ENCODE measurements around the gene F2.
"Not testable (repeated sequence)": the region's sequence is repeated elsewhere in the genome, so short reads cannot be mapped to it uniquely, and the experiment has no call there.

F2 gene

DNA sequence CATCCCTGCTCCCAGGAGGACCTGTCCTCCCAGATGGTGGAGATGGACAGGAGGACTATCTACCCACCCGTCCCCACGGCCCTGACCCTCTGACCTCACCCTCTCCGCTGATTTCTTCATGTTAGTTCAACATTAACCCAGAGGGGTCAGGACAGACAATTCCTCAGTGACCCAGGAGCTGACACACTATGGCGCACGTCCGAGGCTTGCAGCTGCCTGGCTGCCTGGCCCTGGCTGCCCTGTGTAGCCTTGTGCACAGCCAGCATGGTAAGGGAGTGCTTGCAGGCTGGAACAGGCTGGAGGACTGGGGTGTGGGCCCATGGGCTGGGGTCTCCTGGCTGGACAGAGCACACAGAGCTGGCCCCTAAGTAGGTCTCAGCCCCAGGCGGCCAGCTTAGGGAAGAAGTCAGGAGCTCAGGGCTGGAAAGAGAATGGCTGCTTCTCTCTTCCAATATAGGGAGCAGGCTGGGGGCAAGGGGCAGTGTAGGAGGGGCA, at the start of gene F2:
Gene F2 (plus strand): TSS at position 166 of the 495 bp plus-strand sequence. CDS start 23 bp downstream, at position 189.
- no peak for DNase-seq

GRCh38 chr11:46669711-46670139, 49.3 kb upstream of the F2 start:
- no peak for DNase-seq

- DNase-seq, result not testable (repeated sequence)
Observed at GRCh38 chr11:46670521-46670920, 48.5 kb upstream of the F2 start.

GRCh38 chr11:46671958-46672315, 47.1 kb upstream of the F2 start:
- DNase-seq, result no peak

DNA sequence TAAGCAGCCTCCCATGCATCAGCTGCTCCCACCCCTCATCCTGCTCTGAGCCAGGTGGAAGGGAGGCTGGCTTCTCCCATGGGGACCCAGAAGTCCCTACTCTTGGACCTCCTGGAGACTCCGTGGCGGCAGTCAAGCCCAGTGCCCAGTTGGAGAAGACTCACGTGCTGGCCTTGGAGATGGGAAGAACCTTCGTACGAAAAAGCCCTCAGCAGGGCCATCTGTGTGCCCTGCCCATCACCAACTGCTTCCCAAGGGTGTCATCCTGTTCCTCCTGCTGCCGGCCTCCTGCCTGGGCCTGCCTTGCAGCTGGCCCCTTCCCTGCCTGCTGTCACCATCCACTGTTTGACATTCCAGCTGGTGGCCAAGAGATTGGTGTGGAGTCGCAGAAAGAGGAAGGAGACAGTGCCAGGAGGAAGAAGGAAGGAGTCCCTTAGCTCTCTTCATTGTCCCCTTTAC, 46.6 kb upstream of the F2 start:
- no peak for DNase-seq

DNA sequence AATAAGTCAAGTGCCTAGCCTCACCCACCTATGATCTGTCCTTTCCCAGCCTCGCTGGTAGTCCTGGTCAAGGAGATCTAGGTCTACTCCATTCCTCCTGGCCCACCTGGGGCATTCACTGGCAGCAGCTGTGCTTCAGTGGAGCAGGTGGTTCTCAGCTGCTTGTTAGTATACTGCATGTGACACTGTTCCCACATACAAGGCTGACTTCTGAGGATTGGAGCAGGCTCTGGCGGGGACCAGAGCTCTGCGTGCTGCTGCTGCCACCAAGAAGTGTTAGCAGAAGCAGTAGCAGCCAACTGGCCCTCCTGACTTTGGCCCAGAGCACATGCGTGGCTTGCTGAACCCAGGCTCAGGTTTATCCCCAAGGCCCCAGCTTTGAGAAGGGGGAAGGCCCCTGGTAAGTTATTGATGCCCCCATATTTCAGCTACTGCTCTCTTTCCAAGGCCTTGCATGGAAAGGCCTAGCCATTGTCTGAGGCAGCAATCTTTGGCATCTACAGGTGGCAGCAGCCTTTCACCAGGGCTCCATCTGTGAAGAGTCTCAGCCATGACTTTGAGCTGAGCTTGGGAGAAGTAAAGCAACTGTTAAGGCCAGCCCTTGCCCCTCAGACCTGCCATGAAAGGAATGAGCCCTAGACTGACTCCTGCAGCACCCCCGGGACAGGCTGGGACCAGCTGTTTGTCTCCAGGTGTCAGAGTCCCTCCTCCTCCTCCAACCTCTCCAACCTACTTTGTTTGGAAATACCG, 45.1 kb upstream of the F2 start:
- no peak for DNase-seq

DNA sequence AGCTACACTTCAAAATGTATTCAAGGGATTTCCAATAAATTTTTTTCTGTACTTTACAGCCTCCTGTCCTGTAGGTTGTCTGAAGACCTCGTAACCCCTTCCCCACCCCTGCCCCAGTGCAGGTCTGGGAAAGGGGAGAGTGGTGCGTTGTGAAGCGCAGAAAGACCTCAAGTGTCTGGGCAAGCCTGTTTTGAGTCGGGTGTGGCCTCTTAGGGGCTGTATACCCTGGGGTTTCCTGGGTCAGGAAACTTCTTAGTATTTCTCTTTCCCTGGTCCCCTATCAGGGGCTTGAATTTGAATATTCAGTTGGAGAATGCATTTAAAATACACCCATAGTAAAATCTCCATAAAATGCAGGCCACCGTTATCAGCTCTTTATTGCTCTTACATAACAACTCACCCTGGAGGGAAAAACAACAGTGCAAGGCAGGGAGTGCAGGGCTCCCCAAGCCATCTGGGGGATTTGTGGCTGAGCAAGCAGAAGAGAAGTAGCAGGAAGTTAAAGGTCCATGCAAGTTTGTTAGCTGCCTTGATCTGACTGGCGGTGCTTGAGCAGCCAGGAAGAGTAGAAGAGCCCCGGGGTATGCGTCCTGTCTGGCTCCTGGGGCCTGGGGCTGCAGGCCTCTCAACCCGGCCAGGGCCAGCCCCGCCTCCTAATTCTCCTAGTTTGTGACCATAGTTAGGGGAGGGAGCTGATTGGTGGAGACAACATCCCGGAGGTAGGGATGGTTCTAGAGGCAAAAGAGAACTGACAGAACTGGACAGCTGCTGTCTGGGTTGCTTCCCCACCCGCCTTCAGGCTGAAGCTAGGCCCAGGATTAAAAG, 44.3 kb upstream of the F2 start:
- no peak for DNase-seq

- no peak for DNase-seq
Observed at GRCh38 chr11:46675288-46675851, 43.6 kb upstream of the F2 start.

GRCh38 chr11:46675949-46676348, 43.1 kb upstream of the F2 start:
- no peak for DNase-seq

- no peak for DNase-seq
Observed at GRCh38 chr11:46676436-46677158, 42.4 kb upstream of the F2 start.

GRCh38 chr11:46677169-46677568, 41.8 kb upstream of the F2 start:
- DNase-seq, result no peak

GRCh38 chr11:46677991-46678740, 40.8 kb upstream of the F2 start:
- no peak for DNase-seq

DNA sequence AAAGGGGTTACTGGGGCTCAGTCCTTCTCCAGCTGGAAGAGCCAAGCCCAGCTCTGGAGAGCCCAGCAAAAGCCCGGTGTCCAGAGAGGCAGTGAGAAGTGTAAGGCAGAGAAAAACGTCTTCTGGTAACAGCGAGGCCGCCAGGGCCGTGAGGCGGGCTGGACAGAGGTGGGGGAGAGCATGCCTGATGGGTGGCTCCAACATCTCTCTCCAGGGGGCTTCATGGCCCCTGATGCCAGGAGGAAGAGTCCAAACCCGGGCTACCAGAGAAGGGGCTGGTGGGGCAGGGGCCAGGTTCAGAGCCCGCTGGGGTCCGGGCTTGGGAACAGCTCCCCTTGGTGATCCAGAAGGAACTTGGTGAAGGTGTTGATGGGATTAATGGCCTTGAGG, 40.3 kb upstream of the F2 start:
- no peak for DNase-seq

GRCh38 chr11:46679241-46680163, 39.5 kb upstream of the F2 start:
- DNase-seq, result no peak

- no peak for DNase-seq
Observed at GRCh38 chr11:46680164-46680760, 38.8 kb upstream of the F2 start.

DNA sequence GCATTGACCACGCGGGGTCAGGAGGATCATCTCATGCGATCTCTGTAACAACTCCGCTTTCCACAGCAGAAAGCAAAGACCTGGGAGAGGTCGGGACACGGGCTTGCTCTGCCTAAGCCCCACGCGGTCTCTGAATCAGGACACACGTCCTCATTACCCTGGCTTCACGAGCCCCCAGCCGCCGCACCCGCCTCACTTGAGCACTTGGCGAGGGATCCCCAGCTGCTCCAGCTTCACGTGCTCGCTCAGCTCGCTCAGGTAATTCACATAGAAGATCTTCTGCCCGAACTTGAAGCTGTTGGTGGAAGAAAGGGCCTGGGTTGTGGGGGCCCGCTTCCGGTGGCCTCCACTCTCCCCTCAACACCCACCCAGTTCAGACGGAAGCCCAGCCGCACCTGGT, 38.2 kb upstream of the F2 start:
- DNase-seq, result no peak

- no peak for DNase-seq
Observed at GRCh38 chr11:46681814-46682213, 37.2 kb upstream of the F2 start.

DNA sequence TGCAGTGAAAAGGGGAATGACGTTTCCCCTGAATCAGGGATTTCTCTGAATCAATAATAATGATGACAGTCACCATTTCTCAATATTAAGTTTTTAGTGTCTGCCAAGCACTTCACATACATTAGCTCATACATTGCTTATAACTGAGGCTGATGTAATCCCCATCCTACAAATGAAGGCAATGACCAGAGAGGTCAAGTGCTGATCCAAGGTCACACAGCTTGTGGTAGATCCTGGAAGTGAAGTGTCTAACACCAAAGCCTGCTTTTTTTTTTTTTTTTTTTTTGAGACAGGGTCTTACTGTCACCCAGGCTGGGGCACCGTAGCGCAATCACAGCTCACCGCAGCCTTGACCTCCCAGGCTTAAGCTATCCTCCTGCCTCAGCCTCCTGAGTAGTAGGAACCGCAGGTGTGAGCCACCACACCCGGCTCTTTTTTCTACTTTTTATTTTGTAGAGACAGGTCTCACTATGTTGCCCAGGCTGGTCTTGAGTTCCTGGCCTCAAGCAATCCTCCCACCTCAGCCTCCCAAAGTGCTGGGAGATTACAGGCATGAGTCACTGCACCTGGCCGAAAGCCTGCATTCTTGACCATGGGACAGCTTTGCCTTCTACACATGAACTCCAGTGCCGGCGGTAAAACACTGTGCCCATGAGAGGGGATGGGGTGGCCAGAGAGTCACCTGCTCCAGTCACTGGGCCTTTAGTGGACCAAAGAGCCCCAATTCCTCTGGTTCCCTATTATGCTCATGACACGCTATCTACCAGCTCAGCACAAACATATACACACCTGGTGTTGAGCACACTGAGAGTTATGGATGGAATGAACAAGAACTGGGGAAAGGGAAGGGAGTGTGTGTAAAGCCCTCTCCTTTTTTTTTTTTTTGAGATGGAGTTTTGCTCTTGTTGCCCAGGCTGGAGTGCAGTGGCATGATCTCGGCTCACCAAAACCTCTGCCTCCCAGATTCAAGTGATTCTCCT, 36.0 kb upstream of the F2 start:
- no peak for DNase-seq

- DNase-seq, result no peak
Observed at GRCh38 chr11:46684367-46684766, 34.6 kb upstream of the F2 start.

All from activated CD8-positive, alpha-beta memory T cell treated with anti-CD3 and anti-CD28 coated beads for 24 hours (primary cell).